Measurements from ENCODE around the gene PRPF39.

GRCh38 chr14:45125754-45126153 is 41.8 kb downstream of the PRPF39 start:
- TF ChIP-seq CTCF (IDR thresholded peaks at IDR 0.05) (no peak), POLR2A (IDR thresholded peaks at IDR 0.05) (no peak), POLR2AphosphoS5 (IDR thresholded peaks at IDR 0.05) (no peak)

All from prostate gland (tissue), 2 donors.